Fibroblast of mammary gland (primary cell): ENCODE measurements around the gene PLEKHA5.
A peak's percentile ranks its signal among the peaks of the same experiment; 100 is the strongest.

ENCODE experiments used
- DNase-seq: peaks from one replicate; pipeline ENCODE4 v3.0.0-alpha.2; 2010; ENCODE audit warnings: low read depth
- H3K4me3 ChIP-seq: 2 replicates; pipeline ENCODE4 v1.5.1; 2011; ENCODE audit warnings: low read depth, mild to moderate bottlenecking, low read length, moderate library complexity; ENCODE audit not compliant: control insufficient read depth
- CTCF ChIP-seq: conservative IDR thresholded peaks from 2 replicates; pipeline ENCODE4 v1.5.1; 2011; ENCODE audit warnings: low read depth, low read length, inconsistent platforms; ENCODE audit not compliant: control insufficient read depth, insufficient read depth

The PLEKHA5 gene

GRCh38 chr12:19239616-19240234 is 110.2 kb downstream of the PLEKHA5 start:
- DNase-seq: peak; percentile 65
- TF ChIP-seq CTCF: no peak
- H3K4me3 ChIP-seq: no peak overlapping the region

GRCh38 chr12:19242581-19242980 is 113.0 kb downstream of the PLEKHA5 start:
- DNase-seq: no peak
- no peak overlapping the region for H3K4me3 ChIP-seq
- TF ChIP-seq CTCF: no peak

- no peak for TF ChIP-seq CTCF
- no peak for DNase-seq
Measured at GRCh38 chr12:19243551-19243950, 114.0 kb downstream of the PLEKHA5 start.

GRCh38 chr12:19244312-19244711 is 114.8 kb downstream of the PLEKHA5 start:
- peak; percentile 17 for DNase-seq
- no peak overlapping the region for H3K4me3 ChIP-seq
- TF ChIP-seq CTCF: no peak

More at GRCh38 chr12:19243551-19243950, 114.0 kb downstream of the PLEKHA5 start:
- H3K4me3 ChIP-seq: no peak overlapping the region

GRCh38 chr12:19245106-19245505 is 115.6 kb downstream of the PLEKHA5 start:
- DNase-seq: no peak
- H3K4me3 ChIP-seq: no peak overlapping the region

GRCh38 chr12:19245666-19246065 is 116.1 kb downstream of the PLEKHA5 start:
- H3K4me3 ChIP-seq: no peak overlapping the region
- DNase-seq: peak; percentile 36
- TF ChIP-seq CTCF: no peak

More at GRCh38 chr12:19245106-19245505, 115.6 kb downstream of the PLEKHA5 start:
- TF ChIP-seq CTCF: no peak

- no peak for TF ChIP-seq CTCF
- DNase-seq: no peak
- no peak overlapping the region for H3K4me3 ChIP-seq
Measured at GRCh38 chr12:19246933-19247332, 117.4 kb downstream of the PLEKHA5 start.
